GM18909 (cell line): ENCODE data around the gene SLC25A47.
"Not testable (repeated sequence)": the region's sequence is repeated elsewhere in the genome, so short reads cannot be mapped to it uniquely, and the experiment has no call there.

Experiments used
- ATAC-seq: cut with Tn5 transposase; IDR thresholded peaks from one replicate; pipeline ENCODE4 v1.9.1; 2021; ENCODE audit warnings: mild to moderate bottlenecking; ENCODE audit not compliant: unreplicated experiment, poor library complexity

The SLC25A47 gene

DNA sequence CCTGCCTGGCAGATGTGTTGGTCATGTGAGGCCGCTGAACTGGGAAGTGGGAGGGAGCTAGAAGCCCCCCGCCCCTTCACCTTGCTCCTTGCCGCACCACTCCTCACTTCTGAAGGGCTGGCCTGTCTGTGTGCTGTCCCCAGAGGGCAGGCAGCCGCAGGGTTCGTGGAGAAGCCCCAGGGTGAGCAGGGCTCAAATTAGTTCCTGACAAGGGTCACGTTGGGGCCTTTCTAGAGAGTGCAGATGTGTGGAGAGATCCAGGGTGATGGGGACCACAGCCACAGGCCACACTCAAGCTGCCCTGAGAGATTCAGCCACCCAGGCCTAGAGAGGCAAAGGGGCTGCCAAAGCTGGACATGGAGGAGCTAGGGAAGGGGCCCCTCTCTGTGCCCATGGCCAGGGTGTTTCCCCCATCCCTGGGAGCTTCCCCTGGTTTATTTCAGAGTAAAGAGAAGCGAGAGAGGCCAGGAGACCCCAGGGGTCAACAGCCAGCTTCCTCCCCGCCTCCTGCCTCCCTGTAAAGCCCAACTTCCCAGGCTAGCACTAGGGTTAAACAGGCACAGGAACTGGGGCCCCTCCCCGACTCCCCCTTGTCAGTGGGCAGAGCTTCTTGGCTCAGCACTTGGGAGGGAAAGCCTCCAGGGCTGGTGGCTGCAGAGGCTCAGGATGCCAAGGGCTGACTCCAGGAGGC is 33.1 kb upstream of the SLC25A47 start:
- no peak for ATAC-seq

DNA sequence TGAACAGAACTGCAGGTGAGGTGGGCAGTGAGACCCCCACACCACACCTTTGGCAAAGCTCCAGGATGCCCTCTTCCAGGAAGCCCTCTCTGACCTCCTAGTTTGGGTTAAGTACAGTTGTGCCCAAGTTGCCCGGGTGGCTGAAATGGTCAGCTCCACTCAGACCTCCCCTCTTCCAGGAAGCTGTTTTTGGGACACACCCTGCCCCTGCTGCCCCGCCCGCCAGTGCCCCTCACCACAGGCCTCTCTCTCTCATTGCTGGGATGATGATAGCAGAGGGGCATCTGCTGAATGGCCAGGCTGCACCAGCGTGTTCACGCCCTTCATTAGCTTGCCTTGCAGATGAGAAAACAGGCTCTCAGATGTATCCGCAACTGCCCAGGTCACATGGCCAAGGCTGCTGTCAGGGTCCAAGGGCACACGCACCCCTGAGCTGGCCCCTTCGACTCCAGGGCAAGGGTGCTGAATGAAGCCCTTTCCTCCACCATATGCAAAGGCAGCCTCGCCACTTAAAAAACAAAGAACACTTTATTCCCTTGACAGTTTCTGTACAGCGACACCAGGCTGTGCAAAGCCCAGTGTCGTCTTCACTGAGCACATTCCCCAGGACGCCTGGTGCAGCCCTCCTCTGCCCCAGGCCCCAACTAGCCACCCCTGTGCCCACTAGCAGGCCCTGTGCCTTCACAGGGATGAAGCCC is 32.4 kb upstream of the SLC25A47 start:
- no peak for ATAC-seq

DNA sequence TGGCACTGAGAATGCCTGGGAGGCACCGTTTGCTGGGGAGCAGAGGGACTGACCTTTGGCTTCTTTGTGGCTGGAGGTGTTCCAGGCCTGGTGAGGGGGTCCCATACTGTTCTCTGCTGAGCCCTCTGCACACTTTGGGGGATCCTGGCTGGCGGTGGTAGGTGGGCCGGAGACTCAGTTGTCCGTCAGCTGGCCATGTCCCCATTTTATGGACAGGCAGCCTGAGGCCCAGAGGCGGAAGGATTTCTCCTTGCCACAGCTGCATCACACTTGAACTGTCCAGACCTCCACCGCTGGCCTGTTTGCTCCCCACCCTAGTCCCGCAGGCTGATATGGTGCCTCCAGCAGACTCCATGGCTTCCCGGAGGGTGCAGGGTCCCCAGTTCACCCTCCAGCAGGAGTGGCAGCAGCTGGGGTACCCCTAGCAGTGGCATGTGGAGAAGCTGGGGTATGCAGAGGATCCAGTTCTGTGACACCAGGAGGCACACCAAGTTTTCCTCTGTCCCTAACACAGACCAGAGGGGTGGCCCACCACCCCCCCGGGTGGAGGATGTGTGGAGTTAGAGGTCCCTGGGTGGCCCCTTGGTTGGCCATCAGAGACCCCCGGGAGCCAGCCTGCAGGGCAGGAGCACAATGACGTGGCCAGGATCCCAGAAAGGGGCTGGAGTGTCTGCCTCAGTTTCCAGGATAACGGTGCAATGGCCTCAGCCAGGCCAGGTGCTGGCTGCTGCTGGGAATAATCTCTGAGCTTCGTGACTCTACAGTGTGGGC is 31.6 kb upstream of the SLC25A47 start:
- no peak for ATAC-seq

GRCh38 chr14:100292301-100292775 is 30.8 kb upstream of the SLC25A47 start:
- ATAC-seq, result no peak

DNA sequence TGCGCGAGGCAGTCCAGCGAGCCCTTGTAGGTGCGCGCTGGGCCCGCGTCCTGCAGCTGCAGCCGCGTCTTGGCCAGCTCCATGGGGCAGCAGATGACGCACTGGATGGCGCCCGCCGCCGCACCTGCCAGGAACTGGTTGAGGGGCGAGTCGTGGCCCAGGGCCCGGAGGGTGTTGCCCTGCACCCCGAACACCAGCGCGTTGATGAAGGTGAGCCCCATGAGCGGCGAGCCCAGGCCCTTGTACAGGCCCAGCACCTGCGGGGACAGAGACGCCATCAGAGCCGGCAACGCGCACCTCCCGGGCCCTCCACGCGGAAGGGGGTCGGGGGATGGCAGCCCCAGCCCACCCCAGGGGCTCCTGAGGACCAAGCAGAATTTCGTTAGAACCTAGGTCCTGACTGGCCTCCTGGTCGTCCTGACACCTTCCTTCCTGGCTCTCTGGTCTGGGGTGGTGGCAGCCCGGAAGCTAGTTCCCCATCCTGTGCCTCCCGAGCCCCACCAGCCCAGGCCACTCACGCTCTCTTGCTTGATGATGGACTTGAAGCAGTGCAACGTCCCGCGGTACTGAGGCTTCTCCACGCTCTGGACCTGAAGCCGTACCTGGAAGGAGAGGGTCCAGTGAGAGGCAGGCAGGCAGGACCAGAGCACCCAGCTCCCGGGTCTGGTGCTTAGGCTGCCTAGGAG is 30.2 kb upstream of the SLC25A47 start:
- ATAC-seq, result no peak

- no peak for ATAC-seq
Measured at GRCh38 chr14:100293497-100294212, 29.5 kb upstream of the SLC25A47 start.

GRCh38 chr14:100294213-100294962 is 28.8 kb upstream of the SLC25A47 start:
- no peak for ATAC-seq

DNA sequence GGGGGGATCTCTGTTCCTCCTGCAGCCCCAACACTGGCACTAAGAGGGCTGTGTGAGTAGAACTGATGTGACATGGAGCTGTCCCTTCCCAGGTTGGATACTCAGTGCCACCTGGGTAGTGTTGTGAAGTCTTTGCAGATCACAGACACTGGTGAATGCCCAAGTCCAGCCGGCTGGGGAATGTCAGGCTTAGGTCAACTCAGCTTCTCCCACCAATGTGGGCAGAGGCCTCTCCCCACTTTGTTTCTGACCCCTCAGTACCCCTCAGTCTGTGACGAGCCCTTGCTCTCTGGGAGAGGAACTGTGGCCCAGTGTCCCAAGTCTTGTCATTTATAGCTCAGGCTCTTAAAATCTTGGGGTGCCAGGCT is 28.2 kb upstream of the SLC25A47 start:
- ATAC-seq, result no peak

- ATAC-seq, result no peak
Measured at GRCh38 chr14:100295376-100296105, 27.6 kb upstream of the SLC25A47 start.

GRCh38 chr14:100296106-100296651 is 27.0 kb upstream of the SLC25A47 start:
- no peak for ATAC-seq

- ATAC-seq, result not testable (repeated sequence)
Measured at GRCh38 chr14:100296729-100297128, 26.4 kb upstream of the SLC25A47 start.

- ATAC-seq, result peak; percentile 86
Measured at GRCh38 chr14:100297320-100298300, 25.5 kb upstream of the SLC25A47 start.

DNA sequence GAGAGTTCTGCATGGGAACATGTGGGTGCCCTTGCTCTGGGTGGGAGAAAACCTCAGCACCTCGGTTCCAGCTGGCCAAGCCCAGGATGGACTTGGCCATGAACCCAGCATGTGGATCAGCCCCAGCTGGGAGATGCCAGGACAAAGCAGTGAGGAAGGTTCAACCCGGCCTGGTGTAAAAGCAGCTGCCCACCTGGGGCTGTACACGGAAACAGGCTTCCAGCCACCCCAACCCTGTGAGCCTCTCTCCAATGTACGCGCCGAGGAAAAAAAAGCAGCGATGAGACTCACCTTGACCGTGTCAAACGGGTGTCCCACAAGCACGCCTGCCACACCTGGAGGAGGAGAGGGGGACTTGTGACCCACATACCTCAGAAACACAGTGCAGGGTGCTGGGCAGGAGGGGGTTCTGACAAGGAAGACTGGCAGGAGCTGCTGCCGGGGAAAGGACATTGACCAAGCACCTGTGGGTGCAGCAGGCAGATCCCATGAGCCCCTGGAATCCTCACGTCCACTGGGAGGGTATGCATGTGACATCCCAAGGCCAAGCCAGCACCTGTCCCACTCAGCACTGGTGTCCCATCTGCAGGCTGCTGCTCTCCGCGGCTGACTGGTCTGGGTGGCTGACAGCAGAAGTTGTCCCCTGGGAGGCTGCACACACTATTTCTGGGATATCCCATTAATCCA is 24.4 kb upstream of the SLC25A47 start:
- no peak for ATAC-seq

DNA sequence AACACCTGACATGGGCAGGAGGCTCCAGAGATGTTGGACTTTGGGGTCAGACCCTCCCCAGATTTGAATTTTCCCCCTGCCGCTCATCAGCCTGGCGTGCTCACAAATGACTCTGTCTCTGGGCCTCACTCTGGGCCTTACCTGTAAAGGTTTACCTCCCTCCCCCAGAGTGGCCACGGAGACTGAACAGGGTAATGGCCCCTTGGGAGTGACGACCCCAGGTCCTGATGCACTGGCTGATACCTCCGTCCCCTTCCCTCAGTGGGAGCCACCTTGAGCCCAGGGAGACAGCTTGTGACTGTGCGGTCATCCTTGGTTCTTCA is 23.9 kb upstream of the SLC25A47 start:
- ATAC-seq, result no peak

- no peak for ATAC-seq
Measured at GRCh38 chr14:100302616-100303015, 20.5 kb upstream of the SLC25A47 start.

DNA sequence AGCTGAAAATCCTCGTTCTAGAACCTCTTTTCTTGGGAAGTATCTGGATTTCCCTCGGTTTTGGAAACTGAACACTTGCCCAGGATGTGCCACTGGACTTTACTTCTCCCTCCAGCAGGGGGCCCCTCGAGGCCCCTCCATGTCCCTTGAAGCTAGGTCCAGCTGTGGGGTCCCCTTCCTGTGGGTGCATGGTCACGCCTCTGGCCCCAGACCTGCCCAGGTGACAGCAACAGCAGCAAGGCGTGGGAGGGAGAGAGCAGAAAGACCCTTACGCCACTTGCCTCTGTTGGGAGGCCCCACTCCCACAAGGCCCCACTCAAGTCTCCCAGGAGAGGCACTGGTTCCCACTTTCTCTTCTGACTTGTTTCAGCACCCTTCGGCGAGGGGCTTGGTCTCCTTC is 20.0 kb upstream of the SLC25A47 start:
- ATAC-seq, result no peak

DNA sequence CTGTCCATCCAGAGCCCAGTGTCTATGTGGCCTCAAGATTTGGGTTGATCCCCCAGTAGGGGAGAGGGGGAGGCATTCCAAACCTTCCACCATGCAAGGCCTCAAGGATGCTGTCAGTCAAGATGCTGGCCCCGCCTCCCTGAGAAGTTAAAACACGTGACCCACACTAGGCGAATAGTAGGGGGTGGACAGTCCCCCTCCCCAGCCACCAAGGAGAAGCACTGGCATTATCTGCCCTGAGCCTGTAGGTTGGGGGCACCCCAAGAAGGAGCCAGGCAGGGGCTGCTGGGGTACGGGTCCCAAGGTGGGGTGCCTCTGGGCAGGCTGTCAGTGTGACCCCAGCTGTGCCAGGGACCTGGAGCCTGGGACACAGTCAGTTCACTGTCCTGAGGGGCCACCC is 19.2 kb upstream of the SLC25A47 start:
- no peak for ATAC-seq
